ENCODE results near the gene ARMH2.

DNA sequence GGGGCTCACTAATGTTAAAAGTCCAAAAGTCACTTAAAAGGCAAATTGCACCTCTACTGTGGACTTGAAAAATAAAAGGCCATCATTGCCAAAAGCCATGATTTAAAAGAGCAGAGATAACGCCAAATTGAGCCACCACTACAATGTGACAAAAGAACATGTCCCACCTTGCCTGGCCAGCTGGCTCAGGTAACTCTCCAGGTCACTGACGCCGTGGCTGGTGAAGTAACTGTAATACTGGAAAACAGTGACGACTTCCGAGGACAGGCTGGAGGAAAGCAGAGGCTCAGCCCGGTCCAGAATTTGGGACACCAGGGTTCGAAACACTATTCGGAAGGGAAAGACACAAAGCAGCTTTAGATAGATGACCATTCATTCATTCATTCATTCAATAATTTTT lies 29.3 kb upstream of the ARMH2 start:
- TF ChIP-seq, protein P1, sequence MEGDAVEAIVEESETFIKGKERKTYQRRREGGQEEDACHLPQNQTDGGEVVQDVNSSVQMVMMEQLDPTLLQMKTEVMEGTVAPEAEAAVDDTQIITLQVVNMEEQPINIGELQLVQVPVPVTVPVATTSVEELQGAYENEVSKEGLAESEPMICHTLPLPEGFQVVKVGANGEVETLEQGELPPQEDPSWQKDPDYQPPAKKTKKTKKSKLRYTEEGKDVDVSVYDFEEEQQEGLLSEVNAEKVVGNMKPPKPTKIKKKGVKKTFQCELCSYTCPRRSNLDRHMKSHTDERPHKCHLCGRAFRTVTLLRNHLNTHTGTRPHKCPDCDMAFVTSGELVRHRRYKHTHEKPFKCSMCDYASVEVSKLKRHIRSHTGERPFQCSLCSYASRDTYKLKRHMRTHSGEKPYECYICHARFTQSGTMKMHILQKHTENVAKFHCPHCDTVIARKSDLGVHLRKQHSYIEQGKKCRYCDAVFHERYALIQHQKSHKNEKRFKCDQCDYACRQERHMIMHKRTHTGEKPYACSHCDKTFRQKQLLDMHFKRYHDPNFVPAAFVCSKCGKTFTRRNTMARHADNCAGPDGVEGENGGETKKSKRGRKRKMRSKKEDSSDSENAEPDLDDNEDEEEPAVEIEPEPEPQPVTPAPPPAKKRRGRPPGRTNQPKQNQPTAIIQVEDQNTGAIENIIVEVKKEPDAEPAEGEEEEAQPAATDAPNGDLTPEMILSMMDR (IDR thresholded peaks at IDR 0.05): no peak
- no peak for TF ChIP-seq EZH2 (IDR thresholded peaks at IDR 0.05; ENCODE audit: borderline replicate concordance, insufficient read depth, low read depth, low read length, poor library complexity, severe bottlenecking)
